Brain microvascular endothelial cell (primary cell): ENCODE data around the gene KCNJ8.

Experiments used
- DNase-seq: peaks from one replicate; pipeline ENCODE4 v3.0.0-alpha.2; 2020
- H3K27ac ChIP-seq: fragments of 250-450 bp; sonication (Bioruptor Pico); 2 replicates; pipeline ENCODE4 v1.5.1; 2020; ENCODE audit warnings: mild to moderate bottlenecking, moderate library complexity
- H3K27me3 ChIP-seq: fragments of 250-450 bp; sonication (Bioruptor Pico); replicated peaks from 2 replicates; pipeline ENCODE4 v1.5.1; 2020; ENCODE audit warnings: mild to moderate bottlenecking
- H3K36me3 ChIP-seq: fragments of 250-450 bp; sonication (Bioruptor Pico); replicated peaks from 2 replicates; pipeline ENCODE4 v1.5.1; 2020; ENCODE audit warnings: mild to moderate bottlenecking
- H3K4me3 ChIP-seq: 2 replicates; pipeline ENCODE4 v1.5.1; 2011; ENCODE audit warnings: low read depth, mild to moderate bottlenecking, control low read depth, low read length, moderate library complexity
- in situ Hi-C: cut with HindIII; loops from 2 replicates; pipeline ENCODE4 v1.10.0; 2017; ENCODE audit warnings: low sequenced_read_pairs, low pct_ligation_motif_present
- TF ChIP-seq, protein P1 (sequence below): IDR thresholded peaks from 2 replicates; pipeline ENCODE4 v1.5.1; 2011; ENCODE audit warnings: low read depth, mild to moderate bottlenecking, moderate library complexity, low read length, control low read depth, inconsistent platforms; ENCODE audit errors: missing control alignments

The KCNJ8 gene

DNA sequence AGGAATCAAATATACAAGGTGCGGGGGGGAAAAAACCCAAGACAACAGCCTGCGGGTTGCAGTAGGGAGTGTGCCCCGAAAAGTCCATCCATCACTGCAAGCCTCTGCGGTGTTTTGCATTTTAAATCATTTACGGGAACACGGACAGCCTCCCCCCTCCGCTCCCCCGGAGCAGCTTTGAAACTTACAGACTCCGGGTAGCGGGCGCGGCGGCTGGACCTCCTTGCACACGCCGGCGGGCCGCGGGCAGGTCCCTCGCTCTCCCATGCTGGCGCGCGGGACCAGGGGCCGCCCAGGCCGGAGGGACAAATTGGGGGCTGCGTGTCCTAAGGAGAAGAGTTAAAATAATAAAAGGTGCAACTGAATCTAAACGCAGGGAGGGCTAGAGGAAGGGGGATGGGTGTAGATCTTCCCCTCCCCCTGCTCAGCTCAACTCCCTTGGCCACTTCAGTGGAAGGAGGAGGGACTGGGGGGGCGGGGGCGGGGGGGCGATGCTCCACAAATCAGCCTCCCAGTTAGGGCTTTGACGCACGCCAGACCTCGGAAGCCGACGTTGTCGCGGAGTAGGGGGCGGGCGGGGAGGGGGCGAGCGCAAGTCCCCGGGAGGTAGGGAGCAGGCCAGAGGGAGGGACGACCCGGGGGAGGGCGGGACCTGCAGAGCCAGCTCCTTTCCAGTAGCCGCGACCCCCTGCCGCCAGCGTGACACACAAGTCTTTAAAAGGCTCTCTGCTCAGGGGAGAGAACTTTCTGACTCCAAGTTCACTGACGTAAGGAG, at the start of gene KCNJ8:
Gene KCNJ8, minus strand, starts transcription at position 349 of the 775 bp plus-strand sequence. CDS start 1,090 bp downstream, outside the sequence.
- in situ Hi-C loops: no loop called here
- TF ChIP-seq, protein P1, sequence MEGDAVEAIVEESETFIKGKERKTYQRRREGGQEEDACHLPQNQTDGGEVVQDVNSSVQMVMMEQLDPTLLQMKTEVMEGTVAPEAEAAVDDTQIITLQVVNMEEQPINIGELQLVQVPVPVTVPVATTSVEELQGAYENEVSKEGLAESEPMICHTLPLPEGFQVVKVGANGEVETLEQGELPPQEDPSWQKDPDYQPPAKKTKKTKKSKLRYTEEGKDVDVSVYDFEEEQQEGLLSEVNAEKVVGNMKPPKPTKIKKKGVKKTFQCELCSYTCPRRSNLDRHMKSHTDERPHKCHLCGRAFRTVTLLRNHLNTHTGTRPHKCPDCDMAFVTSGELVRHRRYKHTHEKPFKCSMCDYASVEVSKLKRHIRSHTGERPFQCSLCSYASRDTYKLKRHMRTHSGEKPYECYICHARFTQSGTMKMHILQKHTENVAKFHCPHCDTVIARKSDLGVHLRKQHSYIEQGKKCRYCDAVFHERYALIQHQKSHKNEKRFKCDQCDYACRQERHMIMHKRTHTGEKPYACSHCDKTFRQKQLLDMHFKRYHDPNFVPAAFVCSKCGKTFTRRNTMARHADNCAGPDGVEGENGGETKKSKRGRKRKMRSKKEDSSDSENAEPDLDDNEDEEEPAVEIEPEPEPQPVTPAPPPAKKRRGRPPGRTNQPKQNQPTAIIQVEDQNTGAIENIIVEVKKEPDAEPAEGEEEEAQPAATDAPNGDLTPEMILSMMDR: no peak
- Histone ChIP-seq H3K4me3 (peak within 1 kb of the TSS; percentile 63), H3K27me3 (no peaks in the 10 kb centered on the region), H3K27ac (no peak within 1 kb of the TSS), H3K36me3 (no peaks in the 10 kb centered on the region)
- DNase-seq: peak; percentile 31

DNA sequence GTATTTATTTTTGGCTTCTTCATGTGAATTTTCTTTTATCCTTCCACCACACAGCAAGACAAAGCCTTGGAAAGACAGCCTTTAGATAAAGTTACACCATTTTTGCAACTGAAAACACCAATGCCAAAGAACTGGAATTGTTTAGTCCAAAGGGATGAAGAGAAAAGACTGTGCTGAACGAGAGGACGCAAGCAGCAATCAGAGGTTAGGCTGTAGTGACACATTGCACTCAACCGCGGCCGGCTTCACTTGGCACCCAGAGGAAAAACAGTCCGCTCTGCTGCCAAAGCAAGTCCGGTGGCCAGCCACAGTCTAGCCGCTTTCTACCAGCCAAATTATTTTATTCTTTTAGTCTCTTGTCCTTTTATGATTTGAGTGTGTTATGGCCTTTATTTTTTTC, 49.1 kb upstream of the KCNJ8 start:
- H3K27me3 ChIP-seq: no peaks in the 10 kb centered on the region
- no peak overlapping the region for H3K4me3 ChIP-seq
- in situ Hi-C loops: no loop called here
- DNase-seq: no peak
- TF ChIP-seq, protein P1: no peak
- H3K36me3 ChIP-seq: no peaks in the 10 kb centered on the region
- H3K27ac ChIP-seq: no peak overlapping the region

DNA sequence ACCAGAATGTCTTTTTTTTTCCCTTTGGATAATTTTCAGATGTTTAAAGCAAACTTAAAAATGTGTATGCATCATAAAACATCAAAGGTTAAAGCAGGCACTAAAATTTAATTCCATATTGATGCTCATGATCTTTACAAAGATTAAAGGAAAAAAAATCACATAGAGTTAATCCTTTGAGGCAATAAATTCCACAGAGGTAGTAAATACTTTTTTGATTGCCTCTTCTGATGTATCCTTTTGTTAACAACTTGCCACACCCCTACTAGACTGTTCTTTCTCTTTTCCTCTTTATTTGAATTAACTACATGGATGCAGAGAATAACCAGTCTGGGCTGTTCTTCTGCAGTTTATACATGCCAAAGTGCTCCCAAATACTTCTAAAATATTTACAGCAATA, 45.2 kb upstream of the KCNJ8 start:
- in situ Hi-C loops: no loop called here
- TF ChIP-seq, protein P1: no peak
- no peak overlapping the region for H3K27ac ChIP-seq
- no peaks in the 10 kb centered on the region for H3K27me3 ChIP-seq
- H3K36me3 ChIP-seq: no peaks in the 10 kb centered on the region
- no peak overlapping the region for H3K4me3 ChIP-seq
- no peak for DNase-seq

DNA sequence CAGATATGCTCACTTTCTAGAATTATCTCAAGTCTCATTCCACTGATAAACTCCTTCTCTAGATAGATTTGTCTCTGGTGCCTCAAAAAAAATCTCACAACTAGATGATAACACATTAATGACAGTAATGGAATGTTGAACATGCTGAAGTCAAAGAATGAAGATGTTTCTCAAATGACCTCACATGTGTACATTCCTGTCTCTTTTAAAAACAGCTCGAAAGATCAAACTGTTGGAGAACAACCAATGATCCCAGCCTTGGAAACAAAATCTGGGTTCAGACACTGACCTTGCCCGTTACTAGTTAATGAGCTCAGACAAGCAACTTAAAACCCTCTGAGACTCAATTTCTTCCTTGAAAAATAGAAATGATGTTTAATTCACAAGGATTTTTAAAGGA, 44.7 kb upstream of the KCNJ8 start:
- no peaks in the 10 kb centered on the region for H3K27me3 ChIP-seq
- no peak overlapping the region for H3K4me3 ChIP-seq
- H3K27ac ChIP-seq: peak overlapping the region; percentile 4
- H3K36me3 ChIP-seq: no peaks in the 10 kb centered on the region
- in situ Hi-C loops: no loop called here
- TF ChIP-seq, protein P1: no peak
- DNase-seq: peak; percentile 56

DNA sequence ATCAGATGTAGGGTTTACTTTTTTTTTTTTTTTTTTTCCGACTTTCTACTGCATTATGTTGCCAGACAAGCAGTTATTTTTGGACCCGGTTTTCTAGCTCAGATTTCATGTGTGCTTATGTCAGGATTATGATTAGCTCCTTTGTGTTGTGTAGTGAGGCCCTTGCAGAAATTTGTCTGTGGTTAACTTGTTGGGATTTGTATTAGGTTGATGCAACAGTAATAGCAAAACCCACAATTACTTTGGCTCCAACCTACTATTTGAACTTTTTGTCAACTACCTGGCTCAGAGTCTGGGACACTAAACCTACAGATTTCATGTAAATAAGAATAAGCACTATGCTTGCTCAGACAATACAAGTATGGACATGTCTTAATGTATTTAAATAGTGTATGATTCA, 44.1 kb upstream of the KCNJ8 start:
- Histone ChIP-seq H3K36me3 (no peaks in the 10 kb centered on the region), H3K27me3 (no peaks in the 10 kb centered on the region), H3K4me3 (no peak overlapping the region), H3K27ac (peak overlapping the region; percentile 4)
- TF ChIP-seq, protein P1: no peak
- in situ Hi-C loops: no loop called here
- peak; percentile 43 for DNase-seq
